Endothelial cell of umbilical vein (primary cell): Measurements from ENCODE around the gene COL5A3. TPM values are rescaled to one million over a fixed set of nuclear protein-coding genes. Genes with fewer than 3 reads are reported as not detected.

Source experiments
- BruUV-seq: library from RNA; stranded (reverse); fragments of 400-500 nt; replicated peaks from 2 replicates; lab custom pipeline; 2021; lab: Mats Ljungman, UMichigan
- CTCF ChIA-PET: fragments of 300-600, 350-600 bp; sonication (Branson Sonifier 250); formaldehyde crosslinking; loops from one replicate; lab custom pipeline; 2021; ENCODE audit warnings: antibody characterized with exemption, inconsistent platforms; lab: Charles Lee
- POLR2A ChIA-PET: fragments of 300-600, 350-600 bp; sonication (Branson Sonifier 250); formaldehyde crosslinking; loops from one replicate; lab custom pipeline; 2021; ENCODE audit warnings: antibody characterized with exemption, inconsistent platforms; lab: Charles Lee
- DNase-seq: peaks from one replicate; pipeline ENCODE4 v3.0.0-alpha.2; 2011; ENCODE audit warnings: low read depth, low spot score
- FAIRE-seq: peaks from 2 replicates; lab custom pipeline; 2011; peaks lifted over from hg19 to GRCh38; lab: Jason Lieb, UNC
- H2AFZ ChIP-seq: 2 replicates; pipeline ENCODE4 v1.6.0; 2012; ENCODE audit warnings: low read depth, low read length, control low read depth, inconsistent platforms
- H3K27ac ChIP-seq: 2 replicates; pipeline ENCODE4 v1.5.1; 2011; ENCODE audit warnings: low read depth, mild to moderate bottlenecking, control low read depth, low read length, moderate library complexity; ENCODE audit not compliant: insufficient read depth
- H3K27me3 ChIP-seq, 2 experiments: 2 replicates each; pipeline versions ENCODE4 v1.6.0 to v1.6.1; 2011; ENCODE audit warnings: low read length in 2 of 2, mixed read lengths in 1 of 2; ENCODE audit not compliant: control insufficient read depth in 2 of 2, insufficient read depth in 2 of 2
- H3K36me3 ChIP-seq, 2 experiments: 2 replicates in 1 of 2; 3 replicates in 1 of 2; pipeline ENCODE4 v1.5.1; 2011; ENCODE audit warnings: low read length in 2 of 2, mild to moderate bottlenecking in 1 of 2, moderate library complexity in 1 of 2; ENCODE audit not compliant: control insufficient read depth in 2 of 2, insufficient read depth in 2 of 2; ENCODE audit errors: extremely low read depth in 1 of 2
- H3K4me1 ChIP-seq: 3 replicates; pipeline ENCODE4 v1.5.1; 2011; ENCODE audit warnings: mild to moderate bottlenecking, low read length; ENCODE audit not compliant: control insufficient read depth, insufficient read depth; ENCODE audit errors: extremely low read depth
- H3K4me2 ChIP-seq: 2 replicates; pipeline ENCODE4 v1.6.1; 2011; ENCODE audit warnings: low read length, control low read depth, mixed read lengths; ENCODE audit not compliant: insufficient read depth
- H3K4me3 ChIP-seq, 3 experiments: fragments of 200-600 bp in 1 of 3; sonication (generic), shearing (Covaris generic) in 1 of 3; replicated peaks in 1 of 3; 2 replicates each; pipeline ENCODE4 v1.5.1; 2011 to 2016; ENCODE audit warnings: control low read depth in 3 of 3, low read length in 3 of 3, mild to moderate bottlenecking in 2 of 3, inconsistent platforms in 1 of 3, low read depth in 1 of 3, moderate library complexity in 1 of 3; ENCODE audit not compliant: insufficient read depth in 1 of 3
- H3K79me2 ChIP-seq: 2 replicates; pipeline ENCODE4 v1.6.0; 2012; ENCODE audit warnings: low read length, inconsistent platforms; ENCODE audit not compliant: control insufficient read depth, insufficient read depth
- H3K9ac ChIP-seq: replicated peaks from 2 replicates; pipeline ENCODE3; 2011; ENCODE audit warnings: low read length, control low read depth; ENCODE audit not compliant: insufficient read depth; ENCODE audit errors: extremely low read depth
- H3K9me1 ChIP-seq: replicated peaks from 3 replicates; pipeline ENCODE4 v1.6.0; 2011; ENCODE audit warnings: mild to moderate bottlenecking, low read length; ENCODE audit not compliant: control insufficient read depth, insufficient read depth; ENCODE audit errors: extremely low read depth
- H3K9me3 ChIP-seq: replicated peaks from 2 replicates; pipeline ENCODE4 v1.5.1; 2012; ENCODE audit warnings: low read length, inconsistent platforms; ENCODE audit not compliant: control insufficient read depth, insufficient read depth
- H4K20me1 ChIP-seq: replicated peaks from 2 replicates; pipeline ENCODE3; 2011; ENCODE audit warnings: mild to moderate bottlenecking, low read length; ENCODE audit not compliant: control insufficient read depth, insufficient read depth; ENCODE audit errors: extremely low read depth
- EZH2 ChIP-seq: IDR thresholded peaks from 2 replicates; pipeline ENCODE4 v1.6.1; 2012; ENCODE audit warnings: borderline replicate concordance, low read depth, mild to moderate bottlenecking, moderate library complexity, low read length, inconsistent platforms; ENCODE audit not compliant: severe bottlenecking
- FOS ChIP-seq: IDR thresholded peaks from 2 replicates; pipeline ENCODE4 v1.6.1; 2011; ENCODE audit warnings: mild to moderate bottlenecking, low read length, moderate library complexity, borderline replicate concordance; ENCODE audit not compliant: insufficient read depth
- GATA2 ChIP-seq: IDR thresholded peaks from 2 replicates; pipeline ENCODE4 v1.7.0; 2011; ENCODE audit warnings: low read depth, mild to moderate bottlenecking, moderate library complexity, mixed read lengths, low read length; ENCODE audit not compliant: insufficient read length, insufficient read depth
- JUN ChIP-seq: IDR thresholded peaks from 2 replicates; pipeline ENCODE4 v1.6.1; 2011; ENCODE audit warnings: borderline replicate concordance, low read depth; ENCODE audit not compliant: insufficient read length, insufficient read depth
- MYC ChIP-seq: IDR thresholded peaks from one replicate; pipeline ENCODE4 v1.6.1; 2011; ENCODE audit warnings: mild to moderate bottlenecking, low read depth, low read length
- POLR2A ChIP-seq: IDR thresholded peaks from 2 replicates; pipeline ENCODE4 v1.6.1; 2012; ENCODE audit warnings: low read depth, mild to moderate bottlenecking, control low read depth, low read length
- POLR2AphosphoS5 ChIP-seq: IDR thresholded peaks from 2 replicates; pipeline ENCODE4 v1.6.1; 2012; ENCODE audit warnings: low read depth, mild to moderate bottlenecking, control low read depth, low read length, moderate library complexity; ENCODE audit not compliant: insufficient read depth
- dilution Hi-C: fragments of 300-500 bp; cut with MboI; formaldehyde crosslinking; loops from one replicate; pipeline ENCODE4 v1.15.0; 2019; ENCODE audit warnings: low sequenced_read_pairs; ENCODE audit not compliant: extremely low pct_ligation_motif_present
- intact Hi-C: fragments of 100-400 bp; cut with micrococcal nuclease; formaldehyde crosslinking; loops from one replicate; pipeline ENCODE4 v1.10.0; 2022
- polyA plus RNA-seq, 4 experiments: library from polyadenylated mRNA; depleted of rRNA in 3 of 4; stranded (reverse) in 3 of 4; unstranded in 1 of 4; fragments of >200 nt; gene quantifications; 2 replicates each; pipeline versions ENCODE4 v1.2.1 to v1.2.3, GENCODE V29; 2011 to 2012; ENCODE audit warnings: missing spikeins in 1 of 4
- total RNA-seq: library from RNA; stranded (reverse); gene quantifications from 2 replicates; pipeline ENCODE4 v1.2.3, GENCODE V29; 2021
- TF ChIP-seq, protein P1 (sequence below): IDR thresholded peaks from 2 replicates; pipeline ENCODE4 v1.6.1; 2011; ENCODE audit not compliant: insufficient read depth, insufficient read length
- TF ChIP-seq, protein P2 (sequence below), 2 donors: IDR thresholded peaks; 1 replicate in 1 of 2; 2 replicates in 1 of 2; pipeline ENCODE4 v1.5.1; 2011; ENCODE audit warnings: low read length in 2 of 2, mild to moderate bottlenecking in 2 of 2, moderate library complexity in 2 of 2, control low read depth in 1 of 2, inconsistent platforms in 1 of 2, low read depth in 1 of 2; ENCODE audit not compliant: insufficient read depth in 1 of 2; ENCODE audit errors: extremely low read depth in 1 of 2

COL5A3 gene
- total and polyA plus RNA-seq, 2 donors (not counting 3 experiments of a cell fraction or from before 2014, with no cell fraction given): not detected

DNA sequence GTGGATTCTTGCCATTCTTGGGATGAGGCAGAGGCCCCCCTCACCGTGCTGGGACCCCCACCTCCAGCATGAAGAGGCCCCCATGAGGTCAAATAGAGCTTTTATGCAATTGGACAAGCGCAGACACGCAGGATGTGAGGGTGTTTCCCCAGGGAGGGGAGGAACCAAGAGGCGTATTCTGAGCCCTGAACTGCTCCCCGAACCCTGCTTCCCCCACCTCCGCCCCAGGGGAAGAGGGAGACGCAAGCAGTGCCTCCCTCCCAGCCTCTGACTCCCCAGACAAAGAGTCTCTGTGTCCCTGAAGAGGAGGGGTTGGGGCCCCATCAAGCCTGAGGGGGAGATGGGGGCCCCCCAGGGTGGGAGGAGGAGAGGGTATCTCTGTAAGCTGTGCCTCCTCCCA lies 1.7 kb upstream of the COL5A3 start:
- Histone ChIP-seq H3K4me3 (no peak overlapping the region), H3K9me3 (no peaks in the 10 kb centered on the region), H3K4me1 (peaks cover 4% of the 10 kb centered on the region), H3K36me3 (no peaks in the 10 kb centered on the region), H3K27me3 (peaks cover 2 to 3% of the 10 kb centered on the region in 2 experiments), H3K9me1 (no peaks in the 10 kb centered on the region), H3K4me2 (no peak overlapping the region), H3K79me2 (no peaks in the 10 kb centered on the region), H3K27ac (no peak overlapping the region), H3K9ac (no peak overlapping the region), H2AFZ (no peak overlapping the region), H4K20me1 (no peaks in the 10 kb centered on the region)
- no TSS peak for BruUV-seq
- ChIA-PET POLR2A (no interaction called here), CTCF (interaction anchor here (0.6 to 2.1 kb wide), 2 partner anchors 12 to 73 kb away, joined by 3 to 12 read pairs; no protein-coding TSS in a partner anchor)
- dilution Hi-C loops (no loop called here), intact Hi-C loops (no loop called here)
- DNase-seq (no peak), FAIRE-seq (no peak)
- no peak for TF ChIP-seq JUN
- no peak for TF ChIP-seq POLR2AphosphoS5
- TF ChIP-seq, protein P1, sequence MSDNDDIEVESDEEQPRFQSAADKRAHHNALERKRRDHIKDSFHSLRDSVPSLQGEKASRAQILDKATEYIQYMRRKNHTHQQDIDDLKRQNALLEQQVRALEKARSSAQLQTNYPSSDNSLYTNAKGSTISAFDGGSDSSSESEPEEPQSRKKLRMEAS: no peak
- TF ChIP-seq GATA2: no peak
- TF ChIP-seq POLR2A: no peak
- no peak for TF ChIP-seq EZH2
- TF ChIP-seq, protein P2, sequence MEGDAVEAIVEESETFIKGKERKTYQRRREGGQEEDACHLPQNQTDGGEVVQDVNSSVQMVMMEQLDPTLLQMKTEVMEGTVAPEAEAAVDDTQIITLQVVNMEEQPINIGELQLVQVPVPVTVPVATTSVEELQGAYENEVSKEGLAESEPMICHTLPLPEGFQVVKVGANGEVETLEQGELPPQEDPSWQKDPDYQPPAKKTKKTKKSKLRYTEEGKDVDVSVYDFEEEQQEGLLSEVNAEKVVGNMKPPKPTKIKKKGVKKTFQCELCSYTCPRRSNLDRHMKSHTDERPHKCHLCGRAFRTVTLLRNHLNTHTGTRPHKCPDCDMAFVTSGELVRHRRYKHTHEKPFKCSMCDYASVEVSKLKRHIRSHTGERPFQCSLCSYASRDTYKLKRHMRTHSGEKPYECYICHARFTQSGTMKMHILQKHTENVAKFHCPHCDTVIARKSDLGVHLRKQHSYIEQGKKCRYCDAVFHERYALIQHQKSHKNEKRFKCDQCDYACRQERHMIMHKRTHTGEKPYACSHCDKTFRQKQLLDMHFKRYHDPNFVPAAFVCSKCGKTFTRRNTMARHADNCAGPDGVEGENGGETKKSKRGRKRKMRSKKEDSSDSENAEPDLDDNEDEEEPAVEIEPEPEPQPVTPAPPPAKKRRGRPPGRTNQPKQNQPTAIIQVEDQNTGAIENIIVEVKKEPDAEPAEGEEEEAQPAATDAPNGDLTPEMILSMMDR (IDR thresholded peaks at IDR 0.05; ENCODE audit: extremely low read depth in 1 of 2, insufficient read depth in 1 of 2, low read depth in 1 of 2, low read length in 2 of 2): no peak
- TF ChIP-seq FOS: no peak
- TF ChIP-seq MYC: no peak
